ENCODE data around the gene IPO4. TPM values are rescaled to one million over a fixed set of nuclear protein-coding genes. Genes with fewer than 3 reads are reported as not detected.

IPO4 gene
- total RNA-seq, 1 experiment from 2014 or later: 116 TPM

DNA sequence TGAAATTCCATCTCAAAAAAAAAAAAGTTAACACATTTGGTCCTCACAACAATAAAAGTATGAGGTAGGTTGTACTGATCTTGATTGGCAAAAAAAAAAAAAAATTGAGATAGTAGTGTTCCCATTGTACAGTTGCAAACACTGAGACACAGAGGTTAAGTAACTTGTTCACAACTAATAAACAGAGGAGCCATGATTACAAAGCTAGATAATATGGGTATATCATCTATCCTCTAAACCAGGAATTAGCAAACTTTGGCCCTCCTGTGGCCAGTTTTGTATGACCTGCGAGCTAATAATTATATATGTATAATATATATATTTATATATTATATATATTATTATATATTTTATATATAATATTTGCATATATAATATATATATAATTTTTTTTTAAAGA, 54.9 kb downstream of the IPO4 start:
- no peak overlapping the region for H3K27ac Mint-ChIP-seq
- no peak overlapping the region for H2BK12ac ChIP-seq (ENCODE audit: insufficient read length, low read depth, low read length)
- H3K4me3 Mint-ChIP-seq: no peak overlapping the region

More for the DNA sequence above, 54.9 kb downstream of the IPO4 start:
- H2BK5ac ChIP-seq (ENCODE audit: insufficient read length, low read length): no peak overlapping the region
- peaks cover 18 to 20% of the 10 kb centered on the region in 2 experiments for H3K4me1 Mint-ChIP-seq
- H3K79me2 ChIP-seq (ENCODE audit: insufficient read depth, low read length): no peaks in the 10 kb centered on the region
- no peak overlapping the region for H2BK120ac ChIP-seq (ENCODE audit: low read depth, low read length, poor library complexity, severe bottlenecking)
- H4K5ac ChIP-seq (ENCODE audit: insufficient read length, low read depth, low read length): no peak overlapping the region
- H3K9me3 ChIP-seq (ENCODE audit: control insufficient read depth, low read depth, low read length): no peaks in the 10 kb centered on the region
- no peak overlapping the region for H2AK5ac ChIP-seq (ENCODE audit: insufficient read length, low read length)
- H3K4me2 ChIP-seq (ENCODE audit: insufficient read depth, insufficient read length, low read length): no peak overlapping the region
- no peaks in the 10 kb centered on the region for H4K20me1 ChIP-seq (ENCODE audit: control insufficient read depth, insufficient read depth, insufficient read length)
- H3K23me2 ChIP-seq (ENCODE audit: insufficient read length, low read depth, low read length, poor library complexity, severe bottlenecking): peaks cover 10% of the 10 kb centered on the region
- H3K9ac ChIP-seq (ENCODE audit: extremely low read depth, insufficient read length, low read length): no peak overlapping the region
- no peak overlapping the region for H3K56ac ChIP-seq (ENCODE audit: insufficient read length, low read depth, low read length)
- H2AFZ ChIP-seq (ENCODE audit: low read length): no peak overlapping the region
- no peak overlapping the region for H3K18ac ChIP-seq (ENCODE audit: insufficient read length, low read depth, low read length)
- H3K79me1 ChIP-seq (ENCODE audit: insufficient read depth, low read depth, low read length, poor library complexity, severe bottlenecking): no peaks in the 10 kb centered on the region
- TF ChIP-seq CTCF (conservative IDR thresholded peaks at IDR 0.05): no peak
- no peak overlapping the region for H4K91ac ChIP-seq (ENCODE audit: insufficient read length, low read depth, low read length)
- no peaks in the 10 kb centered on the region for H3K27me3 Mint-ChIP-seq (ENCODE audit: low read depth)
- no peak overlapping the region for H3K14ac ChIP-seq (ENCODE audit: insufficient read depth, low read length)
- 0 out of 5 replicates have a peak, but pooled peaks cover 0 to 2% of the 10 kb centered on the region in 2 experiments for H3K9me3 Mint-ChIP-seq
- no peaks in the 10 kb centered on the region for H3K27me3 ChIP-seq (ENCODE audit: insufficient read depth, low read length)
- no peak overlapping the region for H3T11ph ChIP-seq (ENCODE audit: low read length)
- no peak overlapping the region for H3K4ac ChIP-seq (ENCODE audit: low read depth, low read length)
- H3K4me1 ChIP-seq (ENCODE audit: insufficient read depth, low read length): no peaks in the 10 kb centered on the region
- H4K8ac ChIP-seq (replicated peaks; ENCODE audit: insufficient read length, low read depth, low read length): no peak overlapping the region
- no peak overlapping the region for H3K23ac ChIP-seq (ENCODE audit: insufficient read length, low read depth, low read length)
- H2BK15ac ChIP-seq (ENCODE audit: low read depth, low read length): no peak overlapping the region
- peaks cover 10 to 19% (median 13%) of the 10 kb centered on the region in 3 experiments for H3K36me3 Mint-ChIP-seq (ENCODE audit: insufficient read depth in 1 of 3, low read depth in 3 of 3)
- no peak overlapping the region for H2BK20ac ChIP-seq (ENCODE audit: low read depth, low read length, poor library complexity, severe bottlenecking)
- DNase-seq: no peak
- WGBS (ENCODE audit: extremely low coverage, insufficient read length, low lambda C conversion rate): no CpG with 5 or more reads among the region's 1 CpG
- H3K27ac ChIP-seq (ENCODE audit: insufficient read length, low read depth, low read length): no peak overlapping the region
